ENCODE results near the gene CIB2. TPM values are rescaled to one million over a fixed set of nuclear protein-coding genes. Genes with fewer than 3 reads are reported as not detected.

Gene CIB2
- total RNA-seq, 5 donors from 2014 or later (not counting 1 experiment from before 2014, with no cell fraction given): 0.72 to 2.8 (median 2.0) TPM

GRCh38 chr15:78063217-78063616 lies 68.0 kb downstream of the CIB2 start:
- ATAC-seq (replicated peaks in 1 of 4): no peak
- H3K27ac ChIP-seq (ENCODE audit: low read length): peak overlapping the region; percentile 82

GRCh38 chr15:78061963-78062427 lies 69.2 kb downstream of the CIB2 start:
- Histone ChIP-seq H3K27ac (ENCODE audit: low read length) (peak overlapping the region; percentile 82), H3K4me3 (ENCODE audit: control insufficient read depth in 1 of 2, extremely low read depth in 1 of 2, low read length in 1 of 2) (peak overlapping the region; percentile 11 to 34), H3K4me1 (ENCODE audit: control insufficient read depth in 1 of 2, extremely low read depth in 1 of 2, insufficient read depth in 2 of 2, low read length in 2 of 2) (peaks cover 70 to 80% of the 10 kb centered on the region in 2 experiments), H3K36me3 (ENCODE audit: control insufficient read depth in 2 of 2, extremely low read depth in 1 of 2, insufficient read depth in 1 of 2, low read length in 1 of 2) (no peaks in the 10 kb centered on the region), H3K9me3 (no peaks in the 10 kb centered on the region), H3K27me3 (replicated peaks in 1 of 2; ENCODE audit: control insufficient read depth in 2 of 2, extremely low read depth in 1 of 2, insufficient read depth in 2 of 2, low read length in 1 of 2) (no peaks in the 10 kb centered on the region)
- Mint-ChIP-seq H3K27me3 (no peaks in the 10 kb centered on the region), H3K27ac (peak overlapping the region; percentile 94 to 97), H3K36me3 (peaks cover 4% of the 10 kb centered on the region), H3K4me3 (peak overlapping the region; percentile 75 to 76 (median 76)), H3K4me1 (peaks cover 37 to 46% (median 46%) of the 10 kb centered on the region in 3 donors), H3K9me3 (no peaks in the 10 kb centered on the region)
- POLR2A ChIA-PET: interaction anchor here (0.6 to 1.9 kb wide), 5 partner anchors 10 to 52 kb away, joined by 3 to 7 read pairs (median 4); no protein-coding TSS in a partner anchor
- WGBS (ENCODE audit: insufficient coverage): no CpG with 5 or more reads among the region's 6 CpGs
- ATAC-seq (replicated peaks in 1 of 4): peak; percentile 74 to 88 (median 76)
- DNase-seq: peak in 18 of 35 experiments; percentile 24 to 66 (median 35)
- CTCF ChIA-PET: interaction anchor here in 1 of 2 donors (0.5 to 2.2 kb wide), 5 partner anchors 10 to 641 kb away, joined by 3 to 12 read pairs (median 6); partner anchors contain the start of gene HMG20A

More at GRCh38 chr15:78063217-78063616, 68.0 kb downstream of the CIB2 start:
- peak overlapping the region in 1 of 2 donors; percentile 84 for H3K27ac Mint-ChIP-seq
- Histone ChIP-seq H3K36me3 (ENCODE audit: control insufficient read depth in 2 of 2, extremely low read depth in 1 of 2, insufficient read depth in 1 of 2, low read length in 1 of 2) (no peaks in the 10 kb centered on the region), H3K4me1 (ENCODE audit: control insufficient read depth in 1 of 2, extremely low read depth in 1 of 2, insufficient read depth in 2 of 2, low read length in 2 of 2) (peaks cover 74 to 76% of the 10 kb centered on the region in 2 experiments), H3K4me3 (ENCODE audit: control insufficient read depth in 1 of 2, extremely low read depth in 1 of 2, low read length in 1 of 2) (no peak overlapping the region), H3K9me3 (no peaks in the 10 kb centered on the region), H3K27me3 (replicated peaks in 1 of 2; ENCODE audit: control insufficient read depth in 2 of 2, extremely low read depth in 1 of 2, insufficient read depth in 2 of 2, low read length in 1 of 2) (no peaks in the 10 kb centered on the region)
- POLR2A ChIA-PET: interaction anchor here in 1 of 2 donors (0.6 to 1.9 kb wide), 2 partner anchors 11 to 27 kb away, joined by 3 to 7 read pairs; no protein-coding TSS in a partner anchor
- peaks cover 25 to 34% (median 34%) of the 10 kb centered on the region in 3 donors for H3K4me1 Mint-ChIP-seq
- no peaks in the 10 kb centered on the region for H3K9me3 Mint-ChIP-seq
- H3K36me3 Mint-ChIP-seq: peaks cover 4% of the 10 kb centered on the region
- no peak for DNase-seq
- peak overlapping the region in 2 of 3 donors; percentile 39 to 76 for H3K4me3 Mint-ChIP-seq
- CTCF ChIA-PET: interaction anchor here in 1 of 2 donors (1.2 to 2.2 kb wide), 2 partner anchors 9 to 13 kb away, joined by 3 to 12 read pairs; no protein-coding TSS in a partner anchor
- no peaks in the 10 kb centered on the region for H3K27me3 Mint-ChIP-seq

- no peak overlapping the region for H3K4me3 ChIP-seq (ENCODE audit: control insufficient read depth in 1 of 2, extremely low read depth in 1 of 2, low read length in 1 of 2)
- peak overlapping the region; percentile 95 to 96 for H3K27ac Mint-ChIP-seq
These were observed 71.0 kb downstream of the CIB2 start for GRCh38 chr15:78060232-78060631.

GRCh38 chr15:78059110-78059839 lies 72.0 kb downstream of the CIB2 start:
- Histone ChIP-seq H3K36me3 (ENCODE audit: control insufficient read depth in 2 of 2, extremely low read depth in 1 of 2, insufficient read depth in 1 of 2, low read length in 1 of 2) (no peaks in the 10 kb centered on the region), H3K9me3 (no peaks in the 10 kb centered on the region), H3K27me3 (replicated peaks in 1 of 2; ENCODE audit: control insufficient read depth in 2 of 2, extremely low read depth in 1 of 2, insufficient read depth in 2 of 2, low read length in 1 of 2) (no peaks in the 10 kb centered on the region), H3K27ac (ENCODE audit: low read length) (peak overlapping the region; percentile 77), H3K4me3 (ENCODE audit: control insufficient read depth in 1 of 2, extremely low read depth in 1 of 2, low read length in 1 of 2) (no peak overlapping the region), H3K4me1 (ENCODE audit: control insufficient read depth in 1 of 2, extremely low read depth in 1 of 2, insufficient read depth in 2 of 2, low read length in 2 of 2) (peaks cover 69 to 80% of the 10 kb centered on the region in 2 experiments)
- H3K4me3 Mint-ChIP-seq: peak overlapping the region in 1 of 3 donors; percentile 46
- peak overlapping the region; percentile 95 to 96 for H3K27ac Mint-ChIP-seq
- ChIA-PET POLR2A (interaction anchor here (0.6 to 1.0 kb wide), 3 partner anchors 11 to 24 kb away, joined by 3 to 4 read pairs (median 3); no protein-coding TSS in a partner anchor), CTCF (interaction anchor here (1.0 to 1.7 kb wide), 3 partner anchors 9 to 20 kb away, joined by 3 to 5 read pairs (median 3); no protein-coding TSS in a partner anchor)
- H3K27me3 Mint-ChIP-seq: no peaks in the 10 kb centered on the region
- DNase-seq (no peak), ATAC-seq (replicated peaks in 1 of 4) (no peak)
- peaks cover 64 to 73% (median 73%) of the 10 kb centered on the region in 3 donors for H3K4me1 Mint-ChIP-seq
- 72% methylated on average over 3 of the region's 3 CpGs for WGBS (ENCODE audit: insufficient coverage)
- H3K36me3 Mint-ChIP-seq: peaks cover 4% of the 10 kb centered on the region
- no peaks in the 10 kb centered on the region for H3K9me3 Mint-ChIP-seq

More at GRCh38 chr15:78060232-78060631, 71.0 kb downstream of the CIB2 start:
- Histone ChIP-seq H3K27me3 (replicated peaks in 1 of 2; ENCODE audit: control insufficient read depth in 2 of 2, extremely low read depth in 1 of 2, insufficient read depth in 2 of 2, low read length in 1 of 2) (no peaks in the 10 kb centered on the region), H3K4me1 (ENCODE audit: control insufficient read depth in 1 of 2, extremely low read depth in 1 of 2, insufficient read depth in 2 of 2, low read length in 2 of 2) (peaks cover 68 to 81% of the 10 kb centered on the region in 2 experiments), H3K27ac (ENCODE audit: low read length) (peak overlapping the region; percentile 77), H3K9me3 (no peaks in the 10 kb centered on the region), H3K36me3 (ENCODE audit: control insufficient read depth in 2 of 2, extremely low read depth in 1 of 2, insufficient read depth in 1 of 2, low read length in 1 of 2) (no peaks in the 10 kb centered on the region)
- Mint-ChIP-seq H3K4me1 (peaks cover 55 to 63% (median 63%) of the 10 kb centered on the region in 3 donors), H3K36me3 (peaks cover 4% of the 10 kb centered on the region), H3K4me3 (peak overlapping the region in 1 of 3 donors; percentile 46), H3K9me3 (no peaks in the 10 kb centered on the region), H3K27me3 (no peaks in the 10 kb centered on the region)
- DNase-seq (no peak), ATAC-seq (replicated peaks in 1 of 4) (no peak)
- ChIA-PET CTCF (interaction anchor here in 1 of 2 donors (0.6 kb wide), 1 partner anchor 588 kb away, joined by 6 read pairs; no protein-coding TSS in a partner anchor), POLR2A (no interaction called here)
- WGBS (ENCODE audit: insufficient coverage): 87% methylated on average over 2 of the region's 5 CpGs

GRCh38 chr15:78058401-78058935 lies 72.8 kb downstream of the CIB2 start:
- CTCF ChIA-PET: interaction anchor here (1.0 to 1.7 kb wide), 3 partner anchors 8 to 20 kb away, joined by 3 to 5 read pairs (median 3); no protein-coding TSS in a partner anchor
- Histone ChIP-seq H3K36me3 (ENCODE audit: control insufficient read depth in 2 of 2, extremely low read depth in 1 of 2, insufficient read depth in 1 of 2, low read length in 1 of 2) (peaks cover 0 to 4% of the 10 kb centered on the region in 2 donors), H3K4me1 (ENCODE audit: control insufficient read depth in 1 of 2, extremely low read depth in 1 of 2, insufficient read depth in 2 of 2, low read length in 2 of 2) (peaks cover 69 to 76% of the 10 kb centered on the region in 2 experiments), H3K9me3 (no peaks in the 10 kb centered on the region), H3K27ac (ENCODE audit: low read length) (peak overlapping the region; percentile 77), H3K4me3 (ENCODE audit: control insufficient read depth in 1 of 2, extremely low read depth in 1 of 2, low read length in 1 of 2) (no peak overlapping the region), H3K27me3 (replicated peaks in 1 of 2; ENCODE audit: control insufficient read depth in 2 of 2, extremely low read depth in 1 of 2, insufficient read depth in 2 of 2, low read length in 1 of 2) (no peaks in the 10 kb centered on the region)
- Mint-ChIP-seq H3K9me3 (no peaks in the 10 kb centered on the region), H3K27ac (peak overlapping the region; percentile 95 to 96), H3K4me1 (peaks cover 72 to 81% (median 81%) of the 10 kb centered on the region in 3 donors), H3K27me3 (no peaks in the 10 kb centered on the region), H3K36me3 (peaks cover 10% of the 10 kb centered on the region), H3K4me3 (peak overlapping the region in 1 of 3 donors; percentile 46)
- DNase-seq (no peak), ATAC-seq (replicated peaks in 1 of 4) (no peak)
- POLR2A ChIA-PET: interaction anchor here in 1 of 2 donors (0.6 to 0.8 kb wide), 2 partner anchors 11 to 15 kb away, joined by 3 read pairs; no protein-coding TSS in a partner anchor
- WGBS (ENCODE audit: insufficient coverage): 93% methylated on average over 5 of the region's 10 CpGs

- Histone ChIP-seq H3K4me1 (ENCODE audit: control insufficient read depth in 1 of 2, extremely low read depth in 1 of 2, insufficient read depth in 2 of 2, low read length in 2 of 2) (peaks cover 68 to 82% of the 10 kb centered on the region in 2 experiments), H3K4me3 (ENCODE audit: control insufficient read depth in 1 of 2, extremely low read depth in 1 of 2, low read length in 1 of 2) (no peak overlapping the region), H3K9me3 (no peaks in the 10 kb centered on the region), H3K36me3 (ENCODE audit: control insufficient read depth in 2 of 2, extremely low read depth in 1 of 2, insufficient read depth in 1 of 2, low read length in 1 of 2) (peaks cover 0 to 11% of the 10 kb centered on the region in 2 donors), H3K27ac (ENCODE audit: low read length) (peak overlapping the region; percentile 77), H3K27me3 (replicated peaks in 1 of 2; ENCODE audit: control insufficient read depth in 2 of 2, extremely low read depth in 1 of 2, insufficient read depth in 2 of 2, low read length in 1 of 2) (no peaks in the 10 kb centered on the region)
- ChIA-PET CTCF (interaction anchor here in 1 of 2 donors (1.1 to 1.7 kb wide), 2 partner anchors 8 to 13 kb away, joined by 3 to 5 read pairs; no protein-coding TSS in a partner anchor), POLR2A (no interaction called here)
- DNase-seq: no peak
- no peaks in the 10 kb centered on the region for H3K27me3 Mint-ChIP-seq
- peaks cover 14% of the 10 kb centered on the region for H3K36me3 Mint-ChIP-seq
- no peaks in the 10 kb centered on the region for H3K9me3 Mint-ChIP-seq
- 93% methylated on average over 3 of the region's 5 CpGs for WGBS (ENCODE audit: insufficient coverage)
- H3K27ac Mint-ChIP-seq: peak overlapping the region; percentile 95 to 96
- no peak for ATAC-seq (replicated peaks in 1 of 4)
- H3K4me1 Mint-ChIP-seq: peaks cover 78 to 88% (median 88%) of the 10 kb centered on the region in 3 donors
- no peak overlapping the region for H3K4me3 Mint-ChIP-seq
These were observed 73.4 kb downstream of the CIB2 start for GRCh38 chr15:78057803-78058202.

Data from T-cell (primary cell).